KMS-11 (cell line): ENCODE results near the gene TMEM121.

Experiments used
- H2AFZ ChIP-seq: fragments of 200-600 bp; sonication (generic); 2 replicates; pipeline ENCODE4 v1.6.1; 2016; ENCODE audit warnings: antibody characterized with exemption, mixed run types, low read depth
- H3K27ac ChIP-seq: fragments of 200-600 bp; sonication (generic); 2 replicates; pipeline ENCODE4 v1.6.1; 2016; ENCODE audit warnings: mild to moderate bottlenecking, mixed run types
- H3K27me3 ChIP-seq: fragments of 200-600 bp; sonication (generic); 2 replicates; pipeline ENCODE4 v1.6.1; 2017; ENCODE audit warnings: mild to moderate bottlenecking, low read depth, mixed run types, moderate library complexity; ENCODE audit not compliant: insufficient read depth
- H3K36me3 ChIP-seq: fragments of 200-600 bp; sonication (generic); 2 replicates; pipeline ENCODE4 v1.6.1; 2017; ENCODE audit warnings: mild to moderate bottlenecking, mixed run types; ENCODE audit not compliant: insufficient read depth
- H3K4me1 ChIP-seq: fragments of 200-600 bp; sonication (generic); 2 replicates; pipeline ENCODE4 v1.6.1; 2016; ENCODE audit warnings: mild to moderate bottlenecking, low read depth, mixed run types; ENCODE audit not compliant: poor library complexity, severe bottlenecking
- H3K4me2 ChIP-seq: fragments of 200-600 bp; sonication (generic); 2 replicates; pipeline ENCODE4 v1.7.0; 2016; ENCODE audit warnings: mild to moderate bottlenecking, mixed run types
- H3K4me3 ChIP-seq: fragments of 200-600 bp; sonication (generic); IDR thresholded peaks from 2 replicates; pipeline ENCODE4 v1.6.1; 2017; ENCODE audit warnings: low read depth, low read length, mixed read lengths; ENCODE audit not compliant: insufficient read depth
- H3K79me2 ChIP-seq: fragments of 200-600 bp; sonication (generic); 2 replicates; pipeline ENCODE4 v1.6.1; 2016; ENCODE audit warnings: low read depth, mixed run types; ENCODE audit not compliant: insufficient read depth
- H3K9ac ChIP-seq: fragments of 200-600 bp; sonication (generic); 2 replicates; pipeline ENCODE4 v1.6.1; 2016; ENCODE audit warnings: mild to moderate bottlenecking, mixed run types
- H4K20me1 ChIP-seq: fragments of 200-600 bp; sonication (generic); 2 replicates; pipeline ENCODE4 v1.6.1; 2016; ENCODE audit warnings: mild to moderate bottlenecking, mixed run types; ENCODE audit not compliant: insufficient read depth
- CTCF ChIP-seq: fragments of 200-600 bp; sonication (generic); conservative IDR thresholded peaks from 2 replicates; pipeline ENCODE4 v1.6.1; 2017; ENCODE audit warnings: low read depth, mild to moderate bottlenecking, antibody characterized with exemption, low read length, moderate library complexity, mixed read lengths

Gene TMEM121

GRCh38 chr14:105533391-105533790, 7.0 kb downstream of the TMEM121 start:
- H4K20me1 ChIP-seq = no peaks in the 10 kb centered on the region
- H3K79me2 ChIP-seq = no peaks in the 10 kb centered on the region
- H3K9ac ChIP-seq = no peak overlapping the region
- peaks cover 6% of the 10 kb centered on the region for H3K4me1 ChIP-seq
- no peaks in the 10 kb centered on the region for H3K36me3 ChIP-seq
- no peak overlapping the region for H3K4me2 ChIP-seq
- H2AFZ ChIP-seq = no peak overlapping the region
- H3K4me3 ChIP-seq = no peak overlapping the region
- peaks cover 39% of the 10 kb centered on the region; the same call in 1 of the 2 replicates for H3K27me3 ChIP-seq
- no peak overlapping the region for H3K27ac ChIP-seq
- no peak for TF ChIP-seq CTCF

- H3K4me2 ChIP-seq = no peak overlapping the region
- H3K4me3 ChIP-seq = no peak overlapping the region
- no peaks in the 10 kb centered on the region for H4K20me1 ChIP-seq
- H3K9ac ChIP-seq = no peak overlapping the region
- peaks cover 39% of the 10 kb centered on the region; the same call in 1 of the 2 replicates for H3K27me3 ChIP-seq
- peaks cover 6% of the 10 kb centered on the region for H3K4me1 ChIP-seq
- H3K27ac ChIP-seq = no peak overlapping the region
- H3K36me3 ChIP-seq = no peaks in the 10 kb centered on the region
- no peak for TF ChIP-seq CTCF
- H3K79me2 ChIP-seq = no peaks in the 10 kb centered on the region
- no peak overlapping the region for H2AFZ ChIP-seq
Measured at GRCh38 chr14:105533811-105534498, 7.6 kb downstream of the TMEM121 start.

GRCh38 chr14:105534586-105534985, 8.2 kb downstream of the TMEM121 start:
- H3K79me2 ChIP-seq = no peaks in the 10 kb centered on the region
- H3K36me3 ChIP-seq = no peaks in the 10 kb centered on the region
- H3K27me3 ChIP-seq = peaks cover 39% of the 10 kb centered on the region; the same call in 1 of the 2 replicates
- no peak for TF ChIP-seq CTCF
- no peak overlapping the region for H2AFZ ChIP-seq
- no peak overlapping the region for H3K4me3 ChIP-seq
- peaks cover 6% of the 10 kb centered on the region for H3K4me1 ChIP-seq
- no peak overlapping the region for H3K9ac ChIP-seq
- H3K27ac ChIP-seq = no peak overlapping the region
- no peak overlapping the region for H3K4me2 ChIP-seq
- no peaks in the 10 kb centered on the region for H4K20me1 ChIP-seq

GRCh38 chr14:105536051-105536450, 9.7 kb downstream of the TMEM121 start:
- Histone ChIP-seq H3K4me3 (no peak overlapping the region), H4K20me1 (no peaks in the 10 kb centered on the region), H2AFZ (no peak overlapping the region), H3K36me3 (no peaks in the 10 kb centered on the region), H3K27ac (no peak overlapping the region), H3K4me2 (no peak overlapping the region), H3K27me3 (peaks cover 39% of the 10 kb centered on the region; the same call in 1 of the 2 replicates), H3K4me1 (peaks cover 6% of the 10 kb centered on the region), H3K79me2 (no peaks in the 10 kb centered on the region), H3K9ac (no peak overlapping the region)
- TF ChIP-seq CTCF = no peak
